ENCODE measurements around the gene FLOT1. TPM values are rescaled to one million over a fixed set of nuclear protein-coding genes. Genes with fewer than 3 reads are reported as not detected.

The FLOT1 gene
- total and polyA plus RNA-seq, 2 of the 13 experiments (the other 11 are each of a cell fraction or from before 2014, with no cell fraction given) = 82.3 to 130 TPM

DNA sequence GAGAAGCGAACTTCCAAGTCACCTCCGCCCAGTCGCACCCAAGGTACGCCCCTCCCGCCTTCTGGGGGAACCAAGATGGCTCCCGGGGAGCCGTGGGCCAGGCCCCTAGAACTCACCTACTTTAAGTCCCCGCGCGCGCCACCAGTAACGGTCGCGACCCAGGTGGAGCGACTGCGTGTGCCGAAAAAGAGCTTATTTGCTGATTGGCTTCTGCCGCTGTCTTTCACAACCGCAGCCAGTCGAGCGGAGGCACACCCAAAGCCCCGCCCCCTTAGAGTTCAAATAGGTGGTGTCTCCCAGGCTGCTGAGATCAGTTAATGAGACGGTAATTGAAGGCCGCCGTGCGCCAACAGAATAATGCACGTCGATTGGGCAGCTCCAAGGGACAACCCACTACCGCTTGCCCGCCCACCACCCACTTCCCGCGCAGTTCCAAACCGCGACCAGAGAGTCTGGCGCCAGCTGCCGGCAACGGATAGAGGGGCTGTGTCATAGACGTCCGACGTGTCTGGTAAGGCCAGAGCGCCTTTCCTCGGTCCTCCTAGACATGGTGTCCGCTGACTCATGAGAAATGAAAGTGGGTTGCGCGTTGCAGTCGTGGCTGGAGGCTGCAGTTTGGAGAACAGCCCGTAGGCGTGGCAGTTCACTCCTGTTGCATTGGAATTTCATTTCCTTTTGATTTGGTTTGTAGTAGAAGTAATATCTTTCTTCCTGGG is 25.2 kb downstream of the FLOT1 start, which contains the start of gene MDC1 (continued):
- TF ChIP-seq ZNF619 (CRISPR knock-in tag; IDR thresholded peaks at IDR 0.05) (peak; percentile 88; the same call in 1 of the 2 replicates), STAT5B (CRISPR knock-in tag; IDR thresholded peaks at IDR 0.05) (peak; percentile 93), ZNF737 (CRISPR knock-in tag; IDR thresholded peaks at IDR 0.05; ENCODE audit: borderline replicate concordance) (no peak), SNRNP70 (IDR thresholded peaks at IDR 0.05; ENCODE audit: low read depth, low read length) (no peak), RFXAP (CRISPR knock-in tag; IDR thresholded peaks at IDR 0.05; ENCODE audit: borderline replicate concordance) (peak; percentile 92), ZNF549 (CRISPR knock-in tag; IDR thresholded peaks at IDR 0.05) (no peak)
- TF ChIP-seq, protein P1, sequence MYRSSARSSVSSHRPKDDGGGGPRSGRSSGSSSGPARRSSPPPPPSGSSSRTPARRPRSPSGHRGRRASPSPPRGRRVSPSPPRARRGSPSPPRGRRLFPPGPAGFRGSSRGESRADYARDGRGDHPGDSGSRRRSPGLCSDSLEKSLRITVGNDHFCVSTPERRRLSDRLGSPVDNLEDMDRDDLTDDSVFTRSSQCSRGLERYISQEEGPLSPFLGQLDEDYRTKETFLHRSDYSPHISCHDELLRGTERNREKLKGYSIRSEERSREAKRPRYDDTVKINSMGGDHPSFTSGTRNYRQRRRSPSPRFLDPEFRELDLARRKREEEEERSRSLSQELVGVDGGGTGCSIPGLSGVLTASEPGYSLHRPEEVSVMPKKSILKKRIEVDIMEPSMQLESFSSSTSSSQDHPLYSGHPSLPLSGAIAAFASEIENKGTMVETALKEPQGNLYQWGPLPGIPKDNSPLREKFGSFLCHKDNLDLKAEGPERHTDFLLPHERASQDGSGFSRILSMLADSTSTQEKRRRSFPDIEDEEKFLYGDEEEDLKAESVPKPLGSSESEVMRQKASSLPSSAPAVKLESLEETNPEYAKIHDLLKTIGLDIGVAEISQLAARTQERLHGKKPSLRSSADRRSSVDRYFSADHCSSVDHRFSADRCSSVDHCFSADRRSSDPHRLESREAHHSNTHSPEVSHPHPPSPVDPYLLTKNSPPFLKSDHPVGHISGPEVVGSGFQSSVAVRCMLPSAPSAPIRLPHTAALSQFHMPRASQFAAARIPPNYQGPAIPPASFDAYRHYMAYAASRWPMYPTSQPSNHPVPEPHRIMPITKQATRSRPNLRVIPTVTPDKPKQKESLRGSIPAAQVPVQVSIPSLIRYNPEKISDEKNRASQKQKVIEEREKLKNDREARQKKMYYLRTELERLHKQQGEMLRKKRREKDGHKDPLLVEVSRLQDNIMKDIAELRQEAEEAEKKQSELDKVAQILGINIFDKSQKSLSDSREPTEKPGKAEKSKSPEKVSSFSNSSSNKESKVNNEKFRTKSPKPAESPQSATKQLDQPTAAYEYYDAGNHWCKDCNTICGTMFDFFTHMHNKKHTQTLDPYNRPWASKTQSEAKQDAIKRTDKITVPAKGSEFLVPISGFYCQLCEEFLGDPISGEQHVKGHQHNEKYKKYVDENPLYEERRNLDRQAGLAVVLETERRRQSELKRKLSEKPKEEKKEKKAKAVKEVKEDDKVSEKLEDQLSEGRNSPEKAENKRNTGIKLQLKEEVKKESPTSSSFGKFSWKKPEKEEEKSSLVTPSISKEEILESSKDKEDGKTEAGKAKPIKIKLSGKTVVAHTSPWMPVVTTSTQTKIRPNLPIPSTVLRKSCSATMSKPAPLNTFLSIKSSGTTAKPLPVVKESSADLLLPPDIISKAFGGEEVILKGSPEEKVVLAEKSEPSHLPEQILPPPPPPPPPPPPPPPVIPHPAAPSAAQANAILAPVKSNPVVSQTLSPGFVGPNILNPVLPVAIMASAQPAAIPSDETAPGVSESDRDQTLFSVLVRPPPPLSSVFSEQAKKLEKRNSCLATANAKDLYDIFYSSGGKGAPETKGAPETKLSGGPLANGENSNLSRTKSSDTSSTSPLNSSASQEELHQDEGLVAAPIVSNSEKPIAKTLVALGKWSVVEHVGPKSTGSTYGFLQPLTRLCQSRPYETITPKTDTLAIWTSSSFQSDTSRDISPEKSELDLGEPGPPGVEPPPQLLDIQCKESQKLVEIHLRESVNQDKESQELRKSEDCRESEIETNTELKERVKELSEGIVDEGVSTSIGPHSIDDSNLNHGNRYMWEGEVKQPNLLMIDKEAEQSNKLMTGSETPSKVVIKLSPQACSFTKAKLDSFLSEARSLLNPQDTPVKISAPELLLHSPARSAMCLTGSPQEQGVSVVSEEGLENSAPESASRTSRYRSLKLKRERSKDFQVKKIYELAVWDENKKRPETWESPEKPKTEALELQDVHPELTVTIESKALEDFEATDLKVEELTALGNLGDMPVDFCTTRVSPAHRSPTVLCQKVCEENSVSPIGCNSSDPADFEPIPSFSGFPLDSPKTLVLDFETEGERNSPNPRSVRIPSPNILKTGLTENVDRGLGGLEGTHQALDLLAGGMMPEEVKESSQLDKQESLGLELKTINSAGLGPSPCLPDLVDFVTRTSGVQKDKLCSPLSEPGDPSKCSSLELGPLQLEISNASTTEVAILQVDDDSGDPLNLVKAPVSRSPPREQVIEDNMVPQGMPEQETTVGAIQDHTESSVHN (CRISPR knock-in tag; IDR thresholded peaks at IDR 0.05) = 0 out of 2 replicates have a peak, but pooled peaks have one; percentile 29
- TF ChIP-seq, protein P2, sequence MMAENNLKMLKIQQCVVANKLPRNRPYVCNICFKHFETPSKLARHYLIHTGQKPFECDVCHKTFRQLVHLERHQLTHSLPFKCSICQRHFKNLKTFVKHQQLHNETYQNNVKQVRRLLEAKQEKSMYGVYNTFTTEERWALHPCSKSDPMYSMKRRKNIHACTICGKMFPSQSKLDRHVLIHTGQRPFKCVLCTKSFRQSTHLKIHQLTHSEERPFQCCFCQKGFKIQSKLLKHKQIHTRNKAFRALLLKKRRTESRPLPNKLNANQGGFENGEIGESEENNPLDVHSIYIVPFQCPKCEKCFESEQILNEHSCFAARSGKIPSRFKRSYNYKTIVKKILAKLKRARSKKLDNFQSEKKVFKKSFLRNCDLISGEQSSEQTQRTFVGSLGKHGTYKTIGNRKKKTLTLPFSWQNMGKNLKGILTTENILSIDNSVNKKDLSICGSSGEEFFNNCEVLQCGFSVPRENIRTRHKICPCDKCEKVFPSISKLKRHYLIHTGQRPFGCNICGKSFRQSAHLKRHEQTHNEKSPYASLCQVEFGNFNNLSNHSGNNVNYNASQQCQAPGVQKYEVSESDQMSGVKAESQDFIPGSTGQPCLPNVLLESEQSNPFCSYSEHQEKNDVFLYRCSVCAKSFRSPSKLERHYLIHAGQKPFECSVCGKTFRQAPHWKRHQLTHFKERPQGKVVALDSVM (CRISPR knock-in tag; IDR thresholded peaks at IDR 0.05) = no peak
- TF ChIP-seq, protein P3, sequence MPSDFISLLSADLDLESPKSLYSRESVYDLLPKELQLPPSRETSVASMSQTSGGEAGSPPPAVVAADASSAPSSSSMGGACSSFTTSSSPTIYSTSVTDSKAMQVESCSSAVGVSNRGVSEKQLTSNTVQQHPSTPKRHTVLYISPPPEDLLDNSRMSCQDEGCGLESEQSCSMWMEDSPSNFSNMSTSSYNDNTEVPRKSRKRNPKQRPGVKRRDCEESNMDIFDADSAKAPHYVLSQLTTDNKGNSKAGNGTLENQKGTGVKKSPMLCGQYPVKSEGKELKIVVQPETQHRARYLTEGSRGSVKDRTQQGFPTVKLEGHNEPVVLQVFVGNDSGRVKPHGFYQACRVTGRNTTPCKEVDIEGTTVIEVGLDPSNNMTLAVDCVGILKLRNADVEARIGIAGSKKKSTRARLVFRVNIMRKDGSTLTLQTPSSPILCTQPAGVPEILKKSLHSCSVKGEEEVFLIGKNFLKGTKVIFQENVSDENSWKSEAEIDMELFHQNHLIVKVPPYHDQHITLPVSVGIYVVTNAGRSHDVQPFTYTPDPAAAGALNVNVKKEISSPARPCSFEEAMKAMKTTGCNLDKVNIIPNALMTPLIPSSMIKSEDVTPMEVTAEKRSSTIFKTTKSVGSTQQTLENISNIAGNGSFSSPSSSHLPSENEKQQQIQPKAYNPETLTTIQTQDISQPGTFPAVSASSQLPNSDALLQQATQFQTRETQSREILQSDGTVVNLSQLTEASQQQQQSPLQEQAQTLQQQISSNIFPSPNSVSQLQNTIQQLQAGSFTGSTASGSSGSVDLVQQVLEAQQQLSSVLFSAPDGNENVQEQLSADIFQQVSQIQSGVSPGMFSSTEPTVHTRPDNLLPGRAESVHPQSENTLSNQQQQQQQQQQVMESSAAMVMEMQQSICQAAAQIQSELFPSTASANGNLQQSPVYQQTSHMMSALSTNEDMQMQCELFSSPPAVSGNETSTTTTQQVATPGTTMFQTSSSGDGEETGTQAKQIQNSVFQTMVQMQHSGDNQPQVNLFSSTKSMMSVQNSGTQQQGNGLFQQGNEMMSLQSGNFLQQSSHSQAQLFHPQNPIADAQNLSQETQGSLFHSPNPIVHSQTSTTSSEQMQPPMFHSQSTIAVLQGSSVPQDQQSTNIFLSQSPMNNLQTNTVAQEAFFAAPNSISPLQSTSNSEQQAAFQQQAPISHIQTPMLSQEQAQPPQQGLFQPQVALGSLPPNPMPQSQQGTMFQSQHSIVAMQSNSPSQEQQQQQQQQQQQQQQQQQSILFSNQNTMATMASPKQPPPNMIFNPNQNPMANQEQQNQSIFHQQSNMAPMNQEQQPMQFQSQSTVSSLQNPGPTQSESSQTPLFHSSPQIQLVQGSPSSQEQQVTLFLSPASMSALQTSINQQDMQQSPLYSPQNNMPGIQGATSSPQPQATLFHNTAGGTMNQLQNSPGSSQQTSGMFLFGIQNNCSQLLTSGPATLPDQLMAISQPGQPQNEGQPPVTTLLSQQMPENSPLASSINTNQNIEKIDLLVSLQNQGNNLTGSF (CRISPR knock-in tag; IDR thresholded peaks at IDR 0.05) = no peak
- TF ChIP-seq, protein P4, sequence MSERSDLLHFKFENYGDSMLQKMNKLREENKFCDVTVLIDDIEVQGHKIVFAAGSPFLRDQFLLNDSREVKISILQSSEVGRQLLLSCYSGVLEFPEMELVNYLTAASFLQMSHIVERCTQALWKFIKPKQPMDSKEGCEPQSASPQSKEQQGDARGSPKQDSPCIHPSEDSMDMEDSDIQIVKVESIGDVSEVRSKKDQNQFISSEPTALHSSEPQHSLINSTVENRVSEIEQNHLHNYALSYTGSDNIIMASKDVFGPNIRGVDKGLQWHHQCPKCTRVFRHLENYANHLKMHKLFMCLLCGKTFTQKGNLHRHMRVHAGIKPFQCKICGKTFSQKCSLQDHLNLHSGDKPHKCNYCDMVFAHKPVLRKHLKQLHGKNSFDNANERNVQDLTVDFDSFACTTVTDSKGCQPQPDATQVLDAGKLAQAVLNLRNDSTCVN (CRISPR knock-in tag; IDR thresholded peaks at IDR 0.05; ENCODE audit: borderline replicate concordance) = peak; percentile 73; the same call in 1 of the 2 replicates
